GM19455 (cell line): ENCODE results near the gene KLF1.
"Not testable (repeated sequence)": the region's sequence is repeated elsewhere in the genome, so short reads cannot be mapped to it uniquely, and the experiment has no call there.

Experiments
- ATAC-seq: cut with Tn5 transposase; IDR thresholded peaks from one replicate; pipeline ENCODE4 v1.9.1; 2021; ENCODE audit not compliant: unreplicated experiment

The KLF1 gene

GRCh38 chr19:12891553-12892021 lies 4.6 kb upstream of the KLF1 start:
- no peak for ATAC-seq

- peak; percentile 92 for ATAC-seq
Observed at GRCh38 chr19:12890787-12891552, 4.0 kb upstream of the KLF1 start, which contains the start of gene GCDH. TSS of gene GCDH (plus strand) at chr19:12891160. CDS start at chr19:12891305, 145 bp downstream.

DNA sequence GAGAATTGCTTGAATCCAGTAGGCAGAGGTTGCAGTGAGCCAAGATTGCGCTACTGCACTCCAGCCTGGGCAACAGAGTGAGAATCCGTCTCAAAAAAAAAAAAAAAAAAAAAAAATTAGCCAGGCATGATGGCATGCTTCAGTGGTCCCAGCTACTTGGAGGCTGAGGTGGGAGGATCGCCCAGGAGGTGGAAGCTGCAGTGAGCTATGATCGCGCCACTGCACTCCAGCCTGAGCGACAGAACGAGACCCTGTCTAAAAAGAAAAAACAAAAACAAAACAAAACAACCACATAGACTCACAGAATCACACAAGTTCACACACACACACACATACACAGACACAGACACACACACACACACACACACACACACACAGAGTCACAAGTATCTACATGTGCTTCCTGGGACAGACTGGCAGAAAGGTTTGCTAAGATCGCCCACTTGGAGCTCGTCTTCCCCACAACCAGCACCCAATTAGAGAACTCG lies 3.3 kb upstream of the KLF1 start:
- not testable (repeated sequence) for ATAC-seq

- ATAC-seq: no peak
Observed at GRCh38 chr19:12888006-12888603, 1.1 kb upstream of the KLF1 start.

- ATAC-seq: no peak
Observed at GRCh38 chr19:12886651-12886968, 391 bp downstream of the KLF1 start.

DNA sequence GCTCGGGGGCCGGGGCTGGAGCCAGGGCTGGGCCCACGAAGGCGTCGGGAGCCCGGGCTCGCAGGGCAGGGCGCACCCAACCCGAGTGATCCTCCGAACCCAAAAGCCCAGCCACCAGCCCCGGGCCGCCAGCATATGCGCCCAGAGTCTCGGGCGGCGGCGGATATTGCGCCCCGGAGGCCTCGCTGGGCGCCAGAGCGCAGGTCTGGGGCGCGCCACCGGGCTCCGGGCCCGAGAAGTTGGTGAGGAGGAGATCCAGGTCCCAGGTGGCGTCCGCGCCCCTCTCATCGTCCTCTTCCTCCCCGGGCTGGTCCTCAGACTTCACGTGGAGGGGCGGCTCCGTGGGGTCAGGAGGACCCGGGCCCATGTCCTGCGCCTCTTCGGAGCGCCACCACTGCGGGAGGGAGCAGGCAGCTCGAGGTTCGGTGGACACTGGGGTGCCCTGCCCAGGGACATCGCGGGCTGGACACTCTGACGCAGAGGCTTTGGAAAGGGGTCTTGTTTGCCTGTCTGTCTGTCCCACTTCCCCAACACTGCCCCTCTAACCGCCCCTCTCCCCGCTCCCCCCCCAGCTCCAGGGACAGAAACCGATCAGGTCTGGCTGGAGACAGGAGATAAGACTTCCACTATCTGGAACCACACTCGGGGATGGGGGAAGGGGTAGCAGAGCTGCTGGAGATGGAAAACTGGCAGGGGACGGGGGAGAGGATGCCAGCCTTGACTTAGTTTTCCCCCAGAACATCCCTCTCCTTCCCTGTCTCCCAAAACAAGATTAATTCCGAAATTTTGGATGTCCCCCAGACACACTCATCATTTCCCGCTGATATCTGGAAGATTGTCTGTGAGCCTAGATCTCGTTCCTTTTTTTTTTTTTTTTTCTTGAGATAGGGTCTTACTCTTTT lies 1.0 kb downstream of the KLF1 start:
- ATAC-seq: no peak

DNA sequence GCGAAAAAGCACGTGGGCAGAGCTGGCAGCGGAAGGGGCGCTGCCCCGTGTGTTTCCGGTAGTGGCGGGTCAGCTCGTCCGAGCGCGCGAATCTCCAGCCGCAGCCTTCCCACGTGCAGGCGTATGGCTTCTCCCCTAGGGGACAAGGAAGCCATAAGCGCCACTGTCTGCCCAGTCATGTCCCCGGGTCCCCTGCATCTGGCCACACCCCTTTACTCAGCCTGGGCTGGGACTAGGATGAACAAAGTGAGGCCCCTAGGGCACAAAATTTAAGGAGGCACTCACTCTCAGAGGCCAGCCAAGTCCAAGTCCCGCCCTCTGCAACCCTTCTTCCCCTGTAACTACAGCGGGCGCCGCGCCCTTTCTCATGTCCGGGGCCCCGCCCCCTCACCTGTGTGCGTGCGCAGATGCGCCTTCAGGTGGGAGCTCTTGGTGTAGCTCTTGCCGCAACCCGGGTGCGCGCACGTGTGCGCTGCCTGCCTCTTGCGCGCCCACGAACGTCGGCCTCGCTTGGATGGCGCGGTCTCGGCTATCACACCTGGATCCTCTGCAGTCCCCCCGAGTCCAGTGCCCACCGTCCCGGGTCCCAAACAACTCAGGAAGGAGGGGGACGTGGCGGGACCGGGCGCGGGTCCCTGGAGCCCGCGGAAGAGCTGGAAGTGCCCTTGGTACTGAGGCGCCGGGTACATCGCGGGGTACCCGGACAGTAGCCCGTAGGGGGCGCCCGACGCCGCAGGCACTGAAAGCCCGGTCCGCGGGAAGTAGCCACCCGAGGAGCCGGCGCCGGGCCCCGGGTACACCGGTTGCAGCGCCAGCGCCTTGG lies 1.9 kb downstream of the KLF1 start:
- no peak for ATAC-seq

- ATAC-seq: no peak
Observed at GRCh38 chr19:12884627-12884925, 2.4 kb downstream of the KLF1 start.

- ATAC-seq: no peak
Observed at GRCh38 chr19:12884202-12884601, 2.8 kb downstream of the KLF1 start.

GRCh38 chr19:12882589-12882988 lies 4.4 kb downstream of the KLF1 start:
- ATAC-seq: no peak

DNA sequence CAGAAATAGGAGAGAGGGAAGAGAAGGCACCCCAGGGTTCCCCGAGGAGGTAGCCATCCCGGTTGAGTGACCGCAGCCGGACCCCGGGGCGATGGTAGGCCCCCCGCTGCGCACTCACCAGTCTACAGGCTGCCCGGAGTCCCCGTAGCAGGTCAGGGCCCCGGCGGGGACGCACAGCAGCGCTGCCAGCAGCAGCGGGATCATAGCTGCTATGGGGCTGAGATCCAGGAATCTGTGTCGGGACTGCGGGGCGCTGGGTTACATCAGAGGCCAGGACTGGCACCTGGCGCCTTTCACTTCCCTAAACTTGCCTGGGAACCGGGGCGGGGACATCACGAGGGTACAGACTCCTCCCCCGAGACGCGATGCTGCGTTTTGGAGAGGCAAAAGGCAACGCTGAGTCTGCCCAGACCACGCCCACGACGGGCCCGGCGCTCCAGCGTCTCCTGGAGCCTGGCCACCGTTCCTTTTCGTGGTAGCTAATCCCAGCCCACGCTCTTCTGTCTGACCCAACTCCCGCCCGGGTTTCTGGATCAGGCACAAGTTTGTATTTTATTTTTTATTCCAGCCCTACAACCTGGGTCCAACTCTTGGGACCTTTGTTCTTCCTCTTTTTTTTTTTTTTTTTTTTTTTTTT lies 5.7 kb downstream of the KLF1 start, which contains the start of gene DNASE2:
DNASE2 (minus strand) TSS at position 278 of the 637 bp plus-strand sequence; CDS start at position 204, 74 bp downstream.
- ATAC-seq: peak; percentile 52

DNA sequence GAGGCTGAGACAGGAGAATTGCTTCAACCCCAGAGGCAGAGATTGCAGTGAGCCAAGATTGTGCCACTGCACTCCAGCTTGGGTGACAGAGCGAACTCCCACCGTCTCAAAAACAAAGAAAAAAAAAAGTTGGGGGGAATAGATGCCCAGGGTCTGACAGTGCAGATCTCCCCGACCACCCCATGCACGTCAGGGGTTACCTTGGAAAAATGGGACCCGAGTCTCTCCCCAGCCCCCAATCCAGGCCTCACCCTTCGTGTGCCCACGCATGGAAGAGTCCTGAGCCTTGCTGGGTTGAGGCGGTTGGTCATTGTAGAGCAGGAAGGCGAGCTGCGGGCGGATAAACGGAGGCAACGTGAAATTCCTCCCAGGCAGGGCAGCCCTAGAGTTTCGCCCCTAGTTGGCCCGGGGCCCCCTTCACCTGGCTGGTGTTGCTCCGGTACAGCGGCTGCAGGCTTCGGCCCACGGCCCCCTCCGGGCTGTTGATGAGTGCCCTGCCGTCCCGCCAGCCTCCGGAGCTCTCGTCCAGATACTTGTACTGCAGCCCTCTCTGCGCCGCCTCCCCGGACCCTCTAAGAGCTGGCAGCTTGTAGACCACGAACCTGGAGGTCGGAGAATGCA lies 6.3 kb downstream of the KLF1 start:
- ATAC-seq: peak; percentile 27

DNA sequence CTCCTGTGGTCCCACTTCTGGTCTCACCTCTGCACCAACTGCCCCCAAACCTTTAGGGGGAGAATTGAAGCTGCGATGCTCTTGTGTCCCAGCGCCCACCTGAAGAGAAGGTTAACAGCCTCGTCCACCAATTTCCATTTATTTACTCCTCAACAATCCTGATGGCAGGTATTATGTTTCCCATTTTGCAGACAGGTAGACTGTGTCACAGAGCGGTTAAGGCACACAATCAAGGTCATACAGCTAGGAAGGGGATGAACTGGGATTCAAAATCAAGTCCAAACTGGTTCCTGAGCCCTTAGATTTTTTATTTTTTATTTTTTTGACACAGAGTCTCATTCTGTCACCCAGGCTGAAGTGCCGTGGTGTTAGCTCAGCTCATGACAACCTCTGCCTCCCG lies 11.9 kb downstream of the KLF1 start:
- no peak for ATAC-seq

DNA sequence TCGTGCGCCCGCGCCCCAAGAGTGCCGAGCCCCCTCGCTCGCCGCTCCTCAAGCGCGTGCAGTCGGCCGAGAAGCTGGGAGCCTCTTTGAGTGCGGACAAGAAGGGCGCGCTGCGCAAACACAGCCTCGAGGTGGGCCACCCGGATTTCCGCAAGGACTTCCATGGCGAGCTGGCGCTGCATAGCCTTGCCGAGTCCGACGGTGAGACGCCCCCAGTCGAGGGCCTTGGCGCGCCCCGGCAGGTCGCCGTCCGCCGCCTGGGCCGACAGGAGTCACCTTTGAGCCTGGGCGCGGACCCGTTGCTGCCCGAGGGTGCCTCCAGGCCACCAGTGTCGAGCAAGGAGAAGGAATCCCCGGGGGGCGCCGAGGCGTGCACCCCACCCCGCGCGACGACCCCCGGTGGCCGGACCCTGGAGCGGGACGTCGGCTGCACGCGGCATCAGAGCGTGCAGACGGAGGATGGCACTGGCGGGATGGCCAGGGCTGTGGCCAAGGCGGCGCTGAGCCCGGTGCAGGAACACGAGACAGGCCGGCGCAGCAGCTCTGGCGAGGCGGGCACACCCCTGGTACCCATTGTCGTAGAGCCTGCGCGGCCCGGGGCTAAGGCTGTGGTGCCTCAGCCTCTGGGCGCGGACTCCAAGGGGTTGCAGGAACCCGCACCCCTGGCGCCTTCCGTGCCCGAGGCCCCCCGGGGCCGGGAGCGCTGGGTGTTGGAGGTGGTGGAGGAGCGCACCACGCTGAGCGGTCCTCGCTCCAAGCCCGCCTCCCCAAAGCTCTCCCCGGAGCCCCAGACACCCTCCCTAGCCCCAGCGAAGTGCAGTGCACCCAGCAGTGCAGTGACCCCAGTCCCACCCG lies 12.9 kb downstream of the KLF1 start:
- no peak for ATAC-seq

GRCh38 chr19:12872941-12873890 lies 13.8 kb downstream of the KLF1 start:
- no peak for ATAC-seq

- ATAC-seq: no peak
Observed at GRCh38 chr19:12872255-12872654, 14.7 kb downstream of the KLF1 start.

GRCh38 chr19:12871681-12872080 lies 15.3 kb downstream of the KLF1 start:
- ATAC-seq: no peak
